Measurements from ENCODE around the gene KLHDC4.
"Not testable (repeated sequence)": the region's sequence is repeated elsewhere in the genome, so short reads cannot be mapped to it uniquely, and the experiment has no call there.

Gene KLHDC4

DNA sequence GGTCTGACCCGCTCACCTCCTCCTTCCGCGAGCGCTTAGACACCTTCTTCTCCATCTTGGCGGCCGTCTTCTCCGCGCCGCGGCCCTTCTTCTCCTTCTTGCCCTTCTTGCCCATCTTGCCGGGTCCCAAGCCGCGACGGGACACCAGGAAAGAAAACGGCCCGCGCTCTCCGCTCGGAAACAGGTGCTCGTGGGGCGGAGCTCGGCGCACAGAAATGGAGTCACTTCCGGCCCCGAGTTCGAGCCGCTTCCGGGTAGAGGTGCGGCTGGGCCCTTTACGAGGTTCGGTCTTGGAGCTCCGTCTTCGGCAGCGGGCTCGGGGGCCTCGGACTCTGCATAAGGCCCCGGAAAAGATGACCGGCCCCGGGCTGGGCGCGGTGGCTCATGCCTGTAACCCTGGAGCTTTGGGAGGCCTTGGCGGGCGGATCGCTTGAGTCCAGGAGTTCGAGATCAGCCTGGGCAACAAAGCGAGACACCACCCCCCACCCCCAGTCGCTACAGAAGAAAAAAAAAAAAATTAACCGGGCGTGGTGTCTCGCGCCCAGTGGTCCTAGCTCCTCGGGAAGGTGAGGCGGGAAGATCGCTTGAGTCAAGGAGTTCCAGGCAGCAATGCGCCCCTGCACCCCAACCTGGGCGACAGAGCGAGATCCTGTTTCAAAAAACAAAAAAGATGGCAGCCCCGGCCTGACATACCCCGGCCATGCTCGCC lies at the start of gene KLHDC4:
KLHDC4 (minus strand) TSS at position 211 of the 709 bp plus-strand sequence; CDS start at position 115, 96 bp downstream.
- DNase-seq (ENCODE audit: low read depth in 2 of 2) = peak; percentile 81 to 86

DNA sequence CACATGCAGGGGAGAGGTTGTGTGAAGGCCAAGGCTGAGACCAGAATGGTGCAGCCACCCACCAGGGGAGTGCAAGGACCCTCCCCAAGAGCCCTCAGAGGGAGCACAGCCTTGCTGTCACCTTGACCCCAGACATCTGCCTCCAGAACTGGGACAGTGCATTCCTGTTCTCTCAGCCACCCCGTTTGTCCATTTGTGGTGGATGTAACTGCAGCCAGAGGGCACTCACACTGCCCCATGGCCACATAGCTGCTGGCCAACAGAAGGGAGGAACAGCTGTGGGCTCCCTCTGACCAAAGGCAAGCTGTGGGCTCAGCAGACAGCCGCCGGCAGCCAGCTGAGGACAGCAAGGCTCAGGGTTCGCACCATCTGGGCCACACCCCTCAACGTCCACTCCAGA lies 49.8 kb upstream of the KLHDC4 start:
- DNase-seq (ENCODE audit: low read depth in 2 of 2) = no peak

DNA sequence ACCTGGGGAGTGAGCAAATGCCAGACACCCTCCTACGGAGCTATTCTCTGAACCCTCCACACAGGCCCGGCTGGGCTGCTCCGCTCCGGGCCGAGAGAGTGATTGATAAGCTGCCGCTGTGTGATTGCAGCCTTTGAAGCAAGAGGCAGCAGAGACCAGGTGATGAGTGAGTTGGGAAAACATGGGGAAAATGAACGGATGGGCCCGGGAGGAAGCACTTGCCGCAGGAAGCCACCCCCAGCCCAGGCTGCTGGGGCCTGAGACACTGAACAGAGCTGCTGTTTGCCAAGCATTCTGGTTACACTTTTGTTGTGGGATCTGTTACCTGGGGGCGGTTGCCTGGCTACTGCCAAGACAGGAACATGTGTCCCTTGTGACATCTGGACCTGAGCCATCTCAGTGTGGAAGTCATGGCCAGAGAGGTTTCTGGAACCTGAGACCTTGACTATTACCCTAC lies 46.4 kb upstream of the KLHDC4 start:
- DNase-seq (ENCODE audit: low read depth in 2 of 2) = no peak

DNA sequence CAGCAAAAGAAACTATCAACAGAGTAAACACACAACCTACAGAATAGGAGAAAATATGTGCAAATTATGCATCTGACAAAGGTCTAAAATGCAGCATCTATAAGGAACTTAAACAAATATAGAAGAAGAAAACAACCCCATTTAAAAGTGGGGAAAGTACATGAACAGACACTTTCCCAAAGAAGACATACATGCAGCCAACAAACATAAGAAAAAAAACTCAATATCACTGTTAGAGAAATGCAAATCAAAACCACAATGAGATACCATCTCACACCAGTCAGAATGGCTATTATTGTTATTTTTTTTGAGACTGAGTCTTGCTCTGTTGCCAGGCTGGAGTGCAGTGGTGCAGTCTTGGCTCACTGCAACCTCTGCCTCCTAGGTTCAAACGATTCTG lies 45.7 kb upstream of the KLHDC4 start:
- not testable (repeated sequence) for DNase-seq (ENCODE audit: low read depth in 2 of 2)

DNA sequence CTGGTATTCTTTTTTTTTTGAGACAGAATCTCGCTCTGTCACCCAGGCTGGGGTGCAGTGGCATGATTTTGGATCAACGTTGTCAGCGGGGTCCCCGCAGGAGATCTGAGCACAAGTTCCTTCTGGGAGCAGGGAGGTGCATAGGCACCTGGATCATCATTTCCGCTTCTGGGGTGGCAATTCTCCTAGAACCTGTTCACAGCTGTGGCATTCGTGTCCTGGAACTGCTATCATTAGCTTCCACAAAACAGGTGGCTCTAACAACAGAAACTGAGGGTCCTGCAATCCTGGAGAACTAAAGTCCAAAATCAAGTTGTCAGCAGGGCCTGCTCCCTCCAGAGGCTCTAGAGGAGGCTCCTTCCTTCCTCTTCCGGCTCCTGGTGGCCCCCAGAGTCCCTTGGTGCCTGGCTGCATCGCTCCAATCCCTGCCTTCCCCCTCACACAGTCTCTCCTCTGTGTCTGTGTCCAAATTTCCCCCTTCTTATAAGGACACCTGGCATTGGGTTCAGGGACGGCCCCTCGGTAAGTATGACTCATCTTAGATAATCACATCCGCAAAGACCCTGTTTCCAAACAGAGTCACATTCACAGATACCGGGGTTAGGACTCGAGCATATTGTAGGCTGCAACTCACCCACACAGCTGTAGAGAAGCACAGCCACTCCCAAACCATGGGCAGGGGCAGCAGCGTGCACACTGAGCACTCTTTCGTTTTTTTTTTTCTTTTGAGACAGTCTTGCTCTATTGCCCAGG lies 43.5 kb upstream of the KLHDC4 start:
- no peak for DNase-seq (ENCODE audit: low read depth in 2 of 2)

DNA sequence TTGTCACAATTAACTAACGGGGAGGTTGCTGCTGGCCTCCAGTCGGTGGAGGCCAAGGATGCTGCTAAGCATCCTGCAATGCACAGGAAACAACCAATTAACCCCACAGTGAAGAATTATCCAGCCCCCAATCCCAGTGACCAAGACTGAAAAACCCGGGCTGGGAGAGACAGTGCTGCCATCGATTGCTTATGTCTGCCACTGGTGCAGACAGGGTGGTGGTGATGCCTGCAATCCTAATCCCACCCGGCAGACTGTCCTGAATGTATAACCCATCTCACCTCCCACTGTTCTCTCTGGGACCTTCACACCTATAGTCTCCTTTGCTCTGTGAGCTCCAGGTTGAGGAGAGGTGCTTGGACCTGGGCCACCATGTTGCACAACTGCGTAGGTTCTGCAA lies 42.3 kb upstream of the KLHDC4 start:
- DNase-seq (ENCODE audit: low read depth in 2 of 2) = no peak

DNA sequence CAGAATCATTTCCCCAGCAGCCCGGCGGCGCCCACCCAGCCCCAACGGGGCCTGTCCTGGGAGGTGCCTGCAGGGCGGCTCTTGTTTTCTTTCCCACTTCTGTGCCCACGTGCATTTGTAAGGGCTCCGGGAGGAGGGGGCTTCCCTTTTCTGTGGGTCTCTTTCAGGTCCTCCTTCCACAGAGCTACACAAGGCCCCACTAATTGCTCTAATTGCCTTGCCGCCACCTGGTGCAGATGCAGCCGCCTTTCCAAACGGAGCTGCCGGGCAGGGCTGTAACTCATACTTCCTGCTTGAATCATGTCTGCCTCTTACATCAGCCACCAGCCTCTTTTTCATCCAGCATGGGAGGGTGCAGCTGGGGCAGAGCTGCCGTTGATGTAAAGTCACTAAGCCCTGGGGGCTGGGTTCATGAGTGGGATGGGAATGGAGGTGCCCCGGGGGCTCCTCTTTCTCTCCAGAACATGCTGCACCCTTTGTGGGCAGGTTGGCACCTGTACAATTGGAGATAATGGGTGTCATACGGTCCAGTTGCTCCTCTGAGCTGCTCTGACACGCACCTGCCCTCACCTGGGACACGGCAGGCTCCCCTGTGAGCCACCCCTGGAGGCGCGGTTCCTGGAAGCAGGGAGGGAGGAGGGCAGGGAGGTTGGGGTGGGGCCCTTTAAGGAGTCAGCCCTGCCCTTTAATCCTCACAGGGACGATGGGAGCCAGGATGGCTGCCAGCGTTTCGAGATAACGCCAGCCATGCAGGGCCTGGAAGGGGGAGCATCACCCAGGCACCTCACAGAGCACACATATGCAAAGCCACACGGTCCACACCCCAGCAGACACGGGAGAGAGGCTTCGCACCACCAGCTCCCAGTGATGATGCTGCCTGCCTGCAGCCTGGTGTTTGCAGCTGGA lies 41.1 kb upstream of the KLHDC4 start:
- peak in 1 of 2 donors; percentile 39 for DNase-seq (ENCODE audit: low read depth in 2 of 2)

DNA sequence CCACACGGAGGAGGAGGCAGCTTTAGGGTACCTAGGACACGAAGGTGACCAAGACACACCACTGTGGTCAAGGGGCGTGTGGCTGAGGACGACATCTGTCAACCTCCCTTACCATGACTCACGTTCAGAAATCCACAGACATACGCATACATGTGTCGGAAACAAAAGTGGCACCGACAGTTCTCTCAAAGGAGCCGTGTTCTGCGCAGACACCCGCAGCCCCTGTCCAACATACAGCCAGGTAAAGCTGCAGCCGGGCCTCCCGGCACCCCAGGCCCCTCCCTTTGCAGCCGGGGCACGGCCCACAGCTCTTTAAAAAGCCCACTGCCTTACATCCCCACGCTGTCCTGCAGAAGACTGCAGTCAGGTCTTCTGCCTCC lies 40.5 kb upstream of the KLHDC4 start:
- DNase-seq (ENCODE audit: low read depth in 2 of 2) = peak in 1 of 2 donors; percentile 30

DNA sequence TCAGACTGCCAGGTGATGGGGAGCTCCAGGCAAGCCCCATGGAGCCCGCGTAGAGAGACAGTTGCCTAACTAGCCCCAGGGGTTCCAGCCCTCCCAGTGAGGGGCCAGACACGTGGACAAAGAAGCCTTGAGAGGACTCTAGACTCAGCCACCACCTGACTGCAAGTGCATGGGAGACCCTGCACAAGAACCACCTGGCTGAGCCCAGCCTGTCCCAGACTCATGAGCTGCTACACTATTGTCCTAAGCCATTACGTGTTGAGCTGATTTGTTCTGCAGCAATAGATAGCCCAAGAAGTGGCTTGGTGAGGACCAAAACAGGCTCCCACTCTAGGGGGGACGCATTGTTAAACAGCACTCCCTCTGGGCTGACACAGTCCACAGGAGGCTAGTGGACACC lies 37.6 kb upstream of the KLHDC4 start:
- no peak for DNase-seq (ENCODE audit: low read depth in 2 of 2)

DNA sequence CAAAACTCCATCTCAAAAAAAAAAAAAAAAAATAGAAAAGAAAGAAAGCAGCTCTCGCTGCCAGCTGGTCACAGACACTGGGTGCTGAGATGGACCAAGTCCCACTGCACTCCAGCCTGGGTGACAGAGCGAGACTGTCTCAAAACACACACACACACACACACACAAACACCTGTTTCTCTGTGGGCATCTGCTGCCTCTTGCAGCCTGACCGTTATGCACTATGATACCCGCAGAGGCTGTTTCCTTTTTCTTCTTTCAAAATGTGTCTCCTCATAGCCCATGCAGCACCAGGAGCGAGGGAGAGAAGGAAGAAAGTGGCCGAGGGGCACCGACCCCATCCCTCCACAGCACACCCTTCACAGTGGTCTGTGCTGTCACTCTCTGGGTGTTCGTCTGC lies 36.9 kb upstream of the KLHDC4 start:
- DNase-seq (ENCODE audit: low read depth in 2 of 2) = no peak

DNA sequence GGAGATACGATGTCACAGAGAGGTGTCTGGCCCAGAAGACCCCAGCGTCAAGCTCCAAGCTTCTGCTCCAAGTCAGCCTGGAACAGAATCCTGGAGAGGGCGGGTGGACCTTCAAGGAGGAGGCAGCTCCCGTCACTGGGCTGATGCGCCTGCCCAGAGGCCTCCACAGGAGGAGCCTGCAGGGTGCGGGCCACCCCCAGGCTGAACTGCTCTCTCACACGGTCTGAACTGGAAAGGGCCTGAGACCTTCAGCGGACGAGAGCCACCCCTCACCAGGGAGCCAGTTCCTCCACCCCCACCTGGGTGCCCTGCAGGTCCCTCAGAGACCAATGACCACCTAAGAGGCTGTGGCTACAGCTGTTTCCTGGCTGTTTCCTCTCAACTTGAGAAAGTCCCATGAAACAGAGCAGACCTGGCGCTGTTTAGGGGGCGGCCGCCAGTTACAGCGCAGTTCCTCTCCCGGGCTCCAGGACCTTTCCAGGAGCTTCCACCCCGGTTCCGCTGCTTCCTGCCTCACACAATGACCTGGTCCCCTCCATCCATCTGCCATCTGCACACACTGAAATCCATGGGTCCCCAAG lies 36.0 kb upstream of the KLHDC4 start:
- DNase-seq (ENCODE audit: low read depth in 2 of 2) = no peak

DNA sequence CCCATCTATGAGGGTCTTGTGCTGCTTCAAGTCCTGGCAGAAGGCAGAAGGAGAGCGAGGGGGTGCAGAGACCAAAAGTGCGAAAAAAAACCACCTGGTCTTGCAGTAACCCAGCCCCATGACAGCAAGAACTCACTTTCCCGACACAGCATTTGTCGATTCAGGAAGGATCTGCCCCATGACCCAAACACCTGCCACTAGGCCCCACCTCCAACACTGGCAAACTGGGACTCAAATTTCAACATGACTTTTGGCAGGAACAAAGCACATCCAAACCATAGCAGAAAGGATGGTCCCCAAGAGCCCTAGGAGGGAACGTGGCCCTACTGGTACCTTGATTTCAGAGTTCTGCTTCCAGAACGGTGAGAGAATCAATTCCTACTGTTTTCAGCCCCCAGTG lies 34.7 kb upstream of the KLHDC4 start:
- DNase-seq (ENCODE audit: low read depth in 2 of 2) = no peak

DNA sequence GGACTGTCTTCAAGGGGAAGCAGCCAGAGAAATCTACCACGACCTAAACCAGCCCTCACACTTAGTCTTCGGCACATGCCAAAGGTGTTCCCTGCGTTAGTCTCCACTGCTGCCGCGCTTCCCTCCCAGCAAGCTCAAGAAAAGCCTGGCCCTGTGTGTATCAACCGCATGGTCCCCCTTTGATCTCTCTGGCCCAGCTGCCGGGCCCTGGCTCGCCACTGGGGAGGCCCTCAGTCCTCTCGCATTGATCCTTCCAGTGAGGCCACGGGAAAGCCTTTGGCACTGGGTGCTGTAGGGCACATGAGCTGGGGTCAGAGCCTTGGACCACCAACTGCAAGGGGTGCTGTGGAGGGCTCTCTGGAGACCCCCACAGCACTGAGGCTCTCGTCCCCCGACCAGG lies 29.6 kb upstream of the KLHDC4 start:
- DNase-seq (ENCODE audit: low read depth in 2 of 2) = no peak

DNA sequence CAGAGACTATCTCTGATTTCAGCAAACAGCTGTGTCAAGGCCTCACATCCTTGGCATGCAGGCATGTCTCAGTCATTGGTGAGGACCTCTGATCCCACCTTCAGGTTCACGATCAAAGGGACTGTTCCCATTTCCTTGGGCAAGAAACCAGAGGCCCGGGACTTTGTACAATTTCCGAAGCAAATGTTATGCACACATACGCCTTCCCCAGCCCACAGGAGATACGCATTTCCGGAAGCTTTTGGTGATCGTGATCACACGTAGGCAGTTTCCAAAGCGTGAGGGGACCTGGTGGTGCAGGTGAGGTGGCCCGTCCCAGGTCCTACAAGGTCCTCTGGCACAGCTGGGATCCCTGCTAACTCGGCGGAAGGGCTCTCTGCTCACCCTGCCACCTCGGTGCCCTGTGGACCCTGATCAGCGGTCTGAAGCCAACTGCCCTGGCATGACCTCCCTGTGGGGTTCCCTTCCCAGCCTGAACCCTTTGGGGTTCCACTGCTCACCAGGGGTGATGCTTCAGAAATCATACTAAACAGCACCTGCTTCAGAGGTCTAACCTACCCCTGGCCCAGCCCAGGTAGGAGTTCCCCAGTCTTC lies 28.8 kb upstream of the KLHDC4 start:
- DNase-seq (ENCODE audit: low read depth in 2 of 2) = no peak

DNA sequence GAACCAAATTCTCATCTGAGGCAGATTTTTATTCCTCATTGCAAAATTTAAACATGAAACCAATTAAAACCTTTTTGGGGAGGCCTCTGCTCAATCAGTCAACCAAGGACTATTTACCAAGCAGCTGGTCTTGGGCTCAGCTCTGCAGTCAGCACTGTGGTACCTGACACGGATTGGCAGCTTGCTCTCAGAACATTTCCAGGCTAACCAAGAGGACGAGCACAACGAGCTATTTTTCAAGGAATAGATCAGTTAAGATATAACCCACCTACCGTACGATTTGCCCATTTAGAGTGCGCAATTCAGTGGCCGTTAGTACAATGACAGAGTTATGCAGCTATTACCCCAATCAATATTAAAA lies 26.4 kb upstream of the KLHDC4 start:
- no peak for DNase-seq (ENCODE audit: low read depth in 2 of 2)

DNA sequence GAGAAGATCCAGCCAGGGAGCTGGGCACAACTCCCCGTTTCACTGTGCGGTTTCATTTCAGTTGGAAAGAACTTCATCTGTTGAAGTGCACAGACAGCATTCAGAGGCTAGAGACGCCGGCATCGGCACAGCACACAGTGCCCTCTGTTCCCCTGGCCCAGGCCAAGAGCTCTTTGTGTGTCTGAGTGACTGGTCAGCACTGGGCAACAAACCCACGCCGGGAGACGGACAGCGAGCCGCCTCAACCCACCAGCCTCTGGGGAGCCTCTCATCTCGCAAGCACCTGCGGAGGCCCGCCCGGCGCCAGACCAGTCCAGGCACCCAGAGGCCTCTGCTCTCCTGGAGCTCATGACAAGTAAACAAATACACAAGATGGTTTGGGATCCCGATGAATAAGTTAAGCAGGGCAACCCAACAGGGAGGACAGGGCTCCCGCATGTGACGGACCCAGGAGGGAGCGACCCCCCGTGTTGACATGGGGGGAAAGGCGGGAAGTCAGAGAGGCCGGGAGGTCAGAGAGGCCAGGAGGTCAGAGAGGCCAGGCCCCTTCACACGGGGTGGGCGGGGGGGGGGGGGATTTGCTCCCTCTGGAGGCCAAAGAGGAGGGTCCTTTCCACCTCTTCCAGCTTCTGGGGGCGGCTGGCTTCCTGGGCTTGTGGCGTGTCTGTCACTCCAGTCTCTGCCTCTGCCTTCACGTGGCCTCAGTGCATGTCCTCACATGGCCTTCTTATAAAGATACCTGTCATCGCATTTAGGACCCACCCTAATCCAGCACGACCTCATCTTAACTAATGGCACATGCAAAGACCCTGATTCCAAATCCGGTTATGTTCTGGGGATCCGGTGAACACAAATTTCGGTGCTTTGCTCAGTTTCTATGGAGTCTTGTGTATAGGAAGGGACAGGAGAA lies 25.8 kb upstream of the KLHDC4 start:
- no peak for DNase-seq (ENCODE audit: low read depth in 2 of 2)

DNA sequence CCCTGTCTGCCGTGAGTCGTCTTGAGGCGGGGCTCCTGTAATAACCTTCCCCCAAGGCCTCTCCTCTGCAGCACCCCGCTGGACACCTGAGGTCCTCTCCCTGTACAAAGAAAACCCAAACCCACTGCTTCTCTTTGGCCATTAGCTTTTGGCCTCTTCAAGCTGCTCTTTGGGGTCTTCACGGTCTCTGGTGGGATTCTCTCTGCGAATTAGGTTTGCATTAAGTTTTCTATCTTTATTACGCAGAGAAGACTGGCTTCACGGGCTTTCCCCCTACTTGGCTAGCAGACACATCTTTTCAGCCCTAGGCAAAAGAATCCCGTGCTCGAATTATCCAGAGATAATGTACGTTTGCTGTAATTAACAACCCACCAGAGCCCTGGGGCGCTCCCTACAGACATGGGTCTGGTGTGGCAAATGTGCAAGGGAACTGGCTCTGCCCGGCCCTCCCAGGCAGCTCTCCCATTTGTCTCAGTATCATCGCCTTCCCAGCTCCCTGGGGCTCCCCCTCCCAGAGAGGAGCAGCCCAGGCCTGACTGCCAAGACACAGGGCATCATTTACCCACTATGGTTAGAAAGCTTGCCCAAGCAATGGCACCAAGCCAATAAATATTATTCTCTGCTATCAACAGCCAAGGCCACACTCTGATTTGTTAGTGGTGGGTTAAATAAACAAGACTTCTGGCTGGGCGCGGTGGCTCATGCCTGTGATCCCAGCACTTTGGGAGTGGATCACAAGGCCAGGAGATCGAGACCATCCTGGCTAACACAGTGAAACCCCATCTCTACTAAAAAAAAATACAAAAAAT lies 24.7 kb upstream of the KLHDC4 start:
- no peak for DNase-seq (ENCODE audit: low read depth in 2 of 2)

DNA sequence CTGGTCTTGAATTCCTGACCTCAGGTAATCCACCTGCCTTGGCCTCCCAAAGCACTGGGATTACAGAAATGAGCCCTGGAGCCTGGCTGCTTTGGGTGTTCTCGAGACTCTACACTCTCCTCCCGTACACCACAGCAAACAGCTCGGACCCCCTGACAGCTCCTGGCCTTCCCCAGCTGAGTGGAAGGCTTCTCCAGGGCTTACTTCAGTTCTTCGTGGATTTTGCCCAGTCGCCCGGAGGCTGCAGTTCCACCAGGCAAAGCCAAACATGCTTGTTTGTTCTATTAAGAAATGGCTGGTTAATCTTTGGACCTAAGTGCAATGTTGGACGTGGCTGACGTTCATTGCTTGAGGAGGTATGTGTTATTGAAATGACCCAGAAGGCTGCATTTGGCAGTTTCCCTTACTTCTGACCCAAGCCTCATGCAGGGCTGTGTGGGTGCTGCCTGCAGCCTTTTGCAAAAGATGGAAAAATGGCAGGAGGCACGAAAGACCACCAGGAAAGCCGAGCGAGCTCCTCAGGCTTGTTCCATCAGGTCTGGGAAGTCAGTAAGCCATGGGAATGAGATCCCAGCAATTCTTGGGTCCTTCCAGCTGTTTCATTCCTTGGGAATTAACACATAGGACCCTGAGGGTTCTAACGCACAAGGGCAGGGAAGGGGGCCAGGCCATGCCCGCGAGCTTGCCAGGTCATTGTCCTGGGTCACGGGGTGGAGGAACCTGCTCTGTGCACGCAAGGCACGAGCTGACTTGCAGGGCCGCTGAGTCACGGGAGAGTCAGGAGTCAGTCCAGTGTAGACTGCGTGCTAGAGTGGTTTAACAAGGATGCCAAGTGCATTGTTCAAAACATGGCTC lies 23.9 kb upstream of the KLHDC4 start:
- DNase-seq (ENCODE audit: low read depth in 2 of 2) = no peak

All from stimulated activated CD4-positive, alpha-beta T cell treated with anti-CD3 and anti-CD28 coated beads, Interleukin-4, amount 100 ng/mL, for 48 hours (primary cell).